GM21717 (cell line): ENCODE measurements around the gene LLGL2.
"Not testable (repeated sequence)": the region's sequence is repeated elsewhere in the genome, so short reads cannot be mapped to it uniquely, and the experiment has no call there.

Experiments
- ATAC-seq: cut with Tn5 transposase; IDR thresholded peaks from one replicate; pipeline ENCODE4 v1.9.1; 2021; ENCODE audit warnings: mild to moderate bottlenecking, moderate library complexity; ENCODE audit not compliant: unreplicated experiment

Gene LLGL2

GRCh38 chr17:75565618-75566017 is 40.1 kb downstream of the LLGL2 start:
- no peak for ATAC-seq

DNA sequence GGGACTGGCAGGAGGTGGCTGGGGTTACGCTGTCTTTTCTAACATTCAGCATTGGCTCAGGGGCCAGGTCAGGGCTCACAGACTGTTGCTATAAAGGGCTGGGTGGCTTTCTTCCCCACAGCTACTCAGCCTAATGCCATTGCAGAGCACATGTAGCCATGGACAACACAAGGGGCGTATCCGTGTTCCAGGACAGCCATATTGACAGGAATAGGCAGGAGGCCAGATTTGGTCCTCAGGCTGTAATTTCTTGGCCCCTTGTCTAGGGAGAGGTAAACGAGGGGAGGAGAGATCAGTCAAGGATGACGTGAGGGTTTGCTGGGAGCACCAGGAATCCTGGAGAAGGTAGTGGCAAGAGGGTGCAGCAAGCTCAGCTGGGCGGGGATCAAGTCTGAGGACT is 40.9 kb downstream of the LLGL2 start:
- no peak for ATAC-seq

DNA sequence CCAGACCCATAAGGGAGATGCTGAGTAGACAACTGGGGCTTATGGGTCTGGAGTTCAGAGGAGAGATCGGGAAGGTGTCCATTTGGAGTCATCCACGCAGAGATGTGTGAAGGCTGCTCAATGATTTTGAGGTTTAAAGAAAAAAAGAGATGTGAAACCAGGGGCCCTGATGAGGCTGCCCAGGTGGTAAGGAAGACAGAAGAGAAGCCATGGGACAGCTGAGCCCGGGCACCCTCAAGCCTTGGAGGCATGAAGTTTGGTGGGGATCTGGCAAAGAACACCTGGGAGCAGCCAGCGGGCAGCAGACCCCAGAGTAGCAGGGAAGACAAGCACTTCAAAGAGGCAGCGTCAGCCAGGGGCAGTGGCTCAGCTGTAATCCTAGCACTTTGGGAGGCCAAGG is 41.3 kb downstream of the LLGL2 start:
- no peak for ATAC-seq

DNA sequence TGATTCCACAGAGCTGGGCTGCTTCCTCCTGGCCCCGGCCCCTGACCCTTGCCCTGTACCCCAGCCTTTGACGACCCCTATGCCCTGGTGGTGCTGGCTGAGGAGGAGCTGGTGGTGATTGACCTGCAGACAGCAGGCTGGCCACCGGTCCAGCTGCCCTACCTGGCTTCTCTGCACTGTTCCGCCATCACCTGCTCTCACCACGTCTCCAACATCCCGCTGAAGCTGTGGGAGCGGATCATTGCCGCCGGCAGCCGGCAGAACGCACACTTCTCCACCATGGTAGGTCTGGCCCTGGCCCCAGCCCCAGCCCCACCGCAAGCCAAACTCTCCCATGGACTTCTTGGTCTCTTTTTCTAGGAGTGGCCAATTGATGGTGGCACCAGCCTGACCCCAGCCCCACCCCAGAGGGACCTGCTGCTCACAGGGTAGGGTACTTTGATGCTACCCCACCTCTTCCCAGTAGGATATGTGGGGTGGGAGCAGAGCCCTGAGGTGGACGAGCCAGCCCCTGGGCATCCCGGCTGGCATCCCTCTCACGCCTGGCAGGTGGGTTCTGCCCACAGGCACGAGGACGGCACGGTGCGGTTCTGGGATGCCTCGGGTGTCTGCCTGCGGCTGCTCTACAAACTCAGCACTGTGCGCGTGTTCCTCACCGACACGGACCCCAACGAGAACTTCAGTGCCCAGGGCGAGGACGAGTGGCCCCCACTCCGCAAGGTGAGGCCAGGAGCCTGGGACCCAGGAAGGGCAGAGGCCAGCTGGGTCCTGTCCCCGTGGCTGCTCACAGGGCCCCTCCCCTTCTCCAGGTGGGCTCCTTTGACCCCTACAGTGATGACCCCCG is 43.1 kb downstream of the LLGL2 start:
- ATAC-seq = no peak

DNA sequence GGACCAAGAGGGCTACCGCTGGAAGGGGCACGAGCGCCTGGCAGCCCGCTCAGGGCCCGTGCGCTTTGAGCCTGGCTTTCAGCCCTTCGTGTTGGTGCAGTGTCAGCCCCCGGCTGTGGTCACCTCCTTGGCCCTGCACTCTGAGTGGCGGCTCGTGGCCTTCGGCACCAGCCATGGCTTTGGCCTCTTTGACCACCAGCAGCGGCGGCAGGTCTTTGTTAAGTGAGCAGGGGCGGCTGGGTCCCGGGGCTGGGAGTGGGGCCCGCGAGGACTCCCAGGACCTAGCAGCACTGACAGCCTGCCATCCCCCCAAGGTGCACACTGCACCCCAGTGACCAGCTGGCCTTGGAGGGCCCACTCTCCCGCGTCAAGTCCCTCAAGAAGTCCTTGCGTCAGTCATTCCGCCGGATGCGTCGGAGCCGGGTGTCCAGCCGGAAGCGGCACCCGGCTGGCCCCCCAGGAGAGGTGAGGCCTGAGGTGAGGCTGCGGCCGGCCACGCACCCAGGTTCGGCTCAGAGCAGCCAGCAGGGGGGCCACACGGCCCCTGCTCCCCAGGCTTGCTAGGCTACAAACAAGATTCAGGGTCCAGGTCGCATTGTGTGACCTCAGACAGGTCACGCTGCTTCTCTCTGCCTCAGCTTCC is 44.7 kb downstream of the LLGL2 start:
- ATAC-seq = no peak

- no peak for ATAC-seq
Measured at GRCh38 chr17:75570772-75571171, 45.3 kb downstream of the LLGL2 start.

- no peak for ATAC-seq
Measured at GRCh38 chr17:75571197-75571884, 45.8 kb downstream of the LLGL2 start.

GRCh38 chr17:75571885-75572215 is 46.4 kb downstream of the LLGL2 start:
- no peak for ATAC-seq

DNA sequence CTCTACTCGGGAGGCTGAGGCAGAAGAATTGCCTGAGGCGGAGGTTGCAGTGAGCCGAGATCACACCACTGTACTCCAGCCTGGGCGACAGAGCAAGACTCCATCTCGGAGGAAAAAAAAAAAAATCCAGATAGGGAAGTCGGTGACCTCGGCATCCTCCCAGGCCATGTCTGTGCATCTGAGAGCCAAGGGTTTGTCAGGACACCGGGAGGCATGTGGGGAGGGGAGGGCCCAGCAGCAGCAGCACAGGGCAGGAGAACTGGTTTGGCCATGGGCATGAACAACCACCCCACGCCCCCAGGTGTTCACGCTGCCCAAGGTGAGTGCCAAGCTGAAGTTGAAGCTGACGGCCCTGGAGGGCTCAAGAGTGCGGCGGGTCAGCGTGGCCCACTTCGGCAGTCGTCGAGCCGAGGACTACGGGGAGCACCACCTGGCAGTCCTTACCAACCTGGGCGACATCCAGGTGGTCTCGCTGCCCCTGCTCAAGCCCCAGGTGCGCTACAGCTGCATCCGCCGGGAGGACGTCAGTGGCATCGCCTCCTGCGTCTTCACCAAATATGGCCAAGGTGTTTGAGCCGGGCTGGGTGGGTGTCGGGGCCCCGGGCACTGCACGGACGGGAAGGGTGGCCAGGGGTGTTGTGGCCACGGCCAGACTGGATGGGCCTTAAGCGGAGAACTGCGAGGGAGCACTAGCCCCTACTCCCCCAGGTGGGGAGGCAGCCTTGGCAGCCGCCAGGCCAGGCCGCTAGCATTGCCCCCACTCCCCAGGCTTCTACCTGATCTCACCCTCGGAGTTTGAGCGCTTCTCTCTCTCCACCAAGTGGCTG is 47.4 kb downstream of the LLGL2 start:
- ATAC-seq = no peak

DNA sequence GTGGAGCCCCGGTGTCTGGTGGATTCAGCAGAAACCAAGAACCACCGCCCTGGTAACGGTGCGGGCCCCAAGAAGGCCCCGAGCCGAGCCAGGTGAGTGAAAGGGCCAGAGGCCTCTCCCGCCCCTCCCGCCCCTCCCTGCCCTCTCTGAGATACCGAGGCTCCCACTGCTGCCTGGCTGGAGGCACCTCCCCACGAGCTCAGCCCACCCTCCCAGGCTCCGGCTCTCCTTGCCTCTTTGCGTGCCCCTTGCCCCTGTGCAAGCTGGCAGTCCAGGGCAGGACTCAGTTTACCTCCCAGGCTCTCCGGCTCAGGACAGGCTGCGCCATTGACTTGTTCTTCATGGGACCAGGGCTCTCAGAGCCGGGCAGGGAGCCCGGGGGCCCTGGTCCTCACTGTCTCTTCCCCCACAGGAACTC is 48.1 kb downstream of the LLGL2 start:
- ATAC-seq = no peak

GRCh38 chr17:75573994-75574393 is 48.5 kb downstream of the LLGL2 start:
- no peak for ATAC-seq

DNA sequence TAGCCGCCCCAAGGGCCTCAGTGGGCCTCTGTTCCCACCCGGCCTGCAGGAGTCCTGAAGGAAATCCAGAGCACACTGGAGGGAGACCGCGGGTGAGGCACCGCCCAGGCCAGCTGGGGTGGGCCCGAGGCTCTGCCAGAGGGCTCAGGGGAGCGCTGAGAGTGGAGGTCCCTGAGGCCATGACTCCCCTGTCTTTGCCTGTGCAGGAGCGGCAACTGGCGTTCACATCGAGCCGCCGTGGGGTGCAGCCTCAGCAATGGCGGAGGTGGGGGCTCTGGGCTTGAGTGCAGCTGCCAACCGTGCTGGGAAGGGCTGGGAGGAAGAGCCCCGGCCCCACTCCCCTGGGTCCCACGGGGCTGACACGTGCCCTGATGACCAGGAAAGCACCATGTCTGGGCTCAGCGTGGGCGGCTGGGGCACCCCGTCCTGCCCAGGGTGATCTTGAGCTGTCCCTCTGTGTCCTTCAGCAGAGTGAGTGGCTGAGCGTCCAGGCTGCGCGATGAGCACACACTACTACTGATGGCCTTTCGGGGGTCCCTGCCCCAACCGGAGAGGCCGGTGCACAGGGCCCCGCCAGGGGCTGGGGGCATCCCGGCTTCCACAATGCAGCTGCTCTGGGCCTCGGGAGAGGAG is 49.0 kb downstream of the LLGL2 start:
- ATAC-seq = no peak

DNA sequence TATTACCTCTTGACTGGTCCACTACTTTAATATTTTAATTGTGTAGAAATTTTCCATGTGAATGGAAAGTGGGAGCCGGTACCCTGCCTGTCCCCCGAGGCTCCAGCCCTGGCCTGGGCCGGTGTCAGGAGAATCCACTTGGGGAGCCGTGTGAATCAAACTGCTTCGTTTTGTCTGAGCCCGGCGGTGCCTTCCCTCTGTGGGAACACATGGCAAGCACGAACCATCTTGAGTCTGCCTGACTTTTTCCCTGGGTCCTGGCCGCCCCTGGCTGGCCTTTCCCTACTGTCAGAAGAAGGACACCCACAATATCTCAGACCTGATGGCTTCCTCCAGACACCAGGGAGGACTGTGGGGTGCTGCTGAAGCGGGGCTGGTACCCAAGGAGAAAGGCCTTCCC is 49.7 kb downstream of the LLGL2 start:
- no peak for ATAC-seq

DNA sequence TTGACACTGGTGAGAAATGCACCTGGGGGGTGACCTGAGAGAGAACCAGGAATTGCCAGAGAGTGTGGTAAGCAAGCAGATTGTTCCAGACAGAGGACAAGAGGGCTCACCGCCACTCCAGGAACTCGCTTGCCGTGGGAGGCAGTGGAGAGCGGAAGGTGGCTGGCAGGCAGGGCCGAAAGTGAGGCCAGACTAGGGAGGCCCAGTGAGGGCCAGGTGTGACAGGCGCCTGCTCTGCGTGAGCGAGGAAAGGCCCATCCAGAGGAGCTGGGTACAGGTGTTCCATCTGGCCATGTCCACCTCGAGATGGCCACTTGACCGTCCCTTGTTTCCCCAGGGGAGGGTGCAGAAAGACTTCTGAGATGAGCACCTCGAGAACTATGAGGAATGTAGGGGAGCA is 50.2 kb downstream of the LLGL2 start:
- ATAC-seq = no peak

- ATAC-seq = no peak
Measured at GRCh38 chr17:75576661-75577060, 51.2 kb downstream of the LLGL2 start.

- ATAC-seq = not testable (repeated sequence)
Measured at GRCh38 chr17:75581121-75581725, 55.7 kb downstream of the LLGL2 start.

DNA sequence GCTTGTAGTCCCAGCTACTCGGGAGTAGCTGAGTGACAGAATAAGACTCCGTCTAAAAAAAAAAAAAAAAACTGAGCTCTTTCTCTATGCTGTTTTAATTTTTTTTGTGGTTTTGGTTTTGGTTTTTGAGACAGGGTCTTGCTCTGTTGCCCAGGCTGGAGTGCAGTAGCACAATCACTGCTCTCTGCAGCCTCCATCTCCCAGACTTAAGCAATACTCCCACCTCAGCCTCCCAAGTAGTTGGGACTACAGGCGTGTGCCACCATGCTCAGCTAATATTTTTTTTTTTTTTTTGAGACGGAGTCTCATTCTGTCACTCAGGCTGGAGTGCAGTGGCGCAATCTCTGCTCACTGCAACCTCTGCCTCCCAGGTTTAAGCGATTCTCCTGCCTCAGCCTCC is 57.7 kb downstream of the LLGL2 start:
- not testable (repeated sequence) for ATAC-seq

GRCh38 chr17:75584849-75585175 is 59.3 kb downstream of the LLGL2 start:
- no peak for ATAC-seq

DNA sequence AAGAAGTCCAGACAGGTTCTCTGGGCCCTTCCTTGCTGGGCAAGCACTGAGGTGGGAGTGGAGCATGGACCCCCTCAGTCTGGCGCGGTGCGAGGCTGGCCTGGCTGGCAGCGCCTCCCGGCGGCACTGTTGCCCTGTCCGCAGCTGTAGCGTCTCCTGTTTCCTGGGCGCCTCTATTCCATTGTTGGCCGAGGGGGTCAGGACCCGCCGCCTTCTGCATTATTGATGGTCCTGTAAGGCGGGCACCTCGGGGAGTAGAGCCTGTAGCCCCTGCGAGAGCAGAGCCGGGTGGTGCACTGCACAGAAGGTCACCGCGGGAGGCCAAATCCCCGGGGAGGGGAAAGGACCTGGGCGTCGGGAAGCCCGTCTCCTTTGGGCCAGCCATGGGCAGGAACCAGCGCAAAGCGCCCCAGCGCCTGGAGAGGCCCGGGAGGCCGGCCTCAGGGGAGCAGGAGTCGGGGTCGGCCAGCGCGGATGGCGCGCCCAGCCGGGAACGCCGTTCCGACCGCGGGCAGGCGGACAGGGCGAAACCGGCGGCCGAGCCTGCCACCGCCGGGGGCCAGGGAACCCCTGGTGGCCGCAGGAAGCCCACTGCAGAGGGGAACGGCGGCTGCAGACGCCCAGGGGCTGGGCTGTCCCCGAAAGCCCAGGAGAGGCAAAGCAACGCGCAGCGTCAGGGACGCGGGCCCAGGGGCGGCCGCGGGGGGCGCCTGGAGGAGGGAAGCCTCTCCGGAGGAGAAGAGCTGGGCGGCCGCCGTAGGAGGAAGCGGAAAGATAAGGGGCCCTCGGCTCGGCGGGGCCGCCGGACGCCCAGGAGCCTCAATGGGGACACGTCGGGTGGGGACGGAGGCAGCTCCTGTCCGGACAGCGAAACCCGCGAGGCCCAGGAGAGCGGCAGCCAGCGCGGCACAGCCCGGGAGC is 62.4 kb downstream of the LLGL2 start, which contains the start of gene MYO15B:
TSS of gene MYO15B (plus strand) at position 126 of the 921 bp plus-strand sequence. CDS start at position 384, 258 bp downstream.
- no peak for ATAC-seq
